Psoas muscle (tissue), 8 donors: Measurements from ENCODE around the gene SLC23A2. TPM values are rescaled to one million over a fixed set of nuclear protein-coding genes. Genes with fewer than 3 reads are reported as not detected.

ENCODE experiments used
- ATAC-seq, 4 donors: fragments of 200-7000 bp; cut with Tn5 transposase; one replicate each; pipeline ENCODE4 v1.9.1; 2020; ENCODE audit warnings: moderate library complexity in 3 of 4, mild to moderate bottlenecking in 2 of 4
- DNase-seq, 2 donors: peaks; one replicate each; pipeline ENCODE4 v3.0.0-alpha.2; 2020
- H3K27ac ChIP-seq: fragments of 200-600 bp; one replicate; pipeline ENCODE4 v1.8.0; 2022
- H3K27me3 ChIP-seq, 3 donors: fragments of 200-600 bp in 1 of 3; one replicate each; pipeline versions ENCODE4 v1.6.1 to v1.8.0; 2013 to 2022; ENCODE audit warnings: low read length in 2 of 3, mild to moderate bottlenecking in 2 of 3, moderate library complexity in 1 of 3; ENCODE audit not compliant: insufficient read depth in 3 of 3
- H3K36me3 ChIP-seq, 2 donors: fragments of 200-600 bp in 1 of 2; one replicate each; pipeline versions ENCODE4 v1.6.1 to v1.8.0; 2013 to 2022; ENCODE audit warnings: low read depth in 1 of 2, mild to moderate bottlenecking in 1 of 2, moderate library complexity in 1 of 2; ENCODE audit not compliant: insufficient read depth in 1 of 2
- H3K4me1 ChIP-seq: fragments of 200-600 bp; one replicate; pipeline ENCODE4 v1.8.0; 2022
- H3K4me3 ChIP-seq: fragments of 200-600 bp; one replicate; pipeline ENCODE4 v1.8.0; 2022; ENCODE audit warnings: mild to moderate bottlenecking
- H3K9me3 ChIP-seq: fragments of 200-600 bp; one replicate; pipeline ENCODE4 v1.8.0; 2022
- CTCF ChIP-seq: fragments of 200-600 bp; IDR thresholded peaks from one replicate; pipeline ENCODE4 v1.8.0; 2022; ENCODE audit warnings: antibody characterized with exemption
- WGBS, 3 donors: extraction: QIAGEN DNeasy Blood & Tissue Kit; methylation state at CpG; one replicate each; pipeline versions ENCODE4 v1.1.6 to v1.1.7; 2013; 5-methylcytosine and 5-hydroxymethylcytosine counted together
- intact Hi-C, 2 donors: fragments of 100-400 bp; cut with DNase I; formaldehyde crosslinking; loops; one replicate each; pipeline versions ENCODE4 v1.11.0 to v1.14.2; 2022
- polyA plus RNA-seq, 3 donors: library from polyadenylated mRNA; stranded (reverse); fragments of 200-250 nt; gene quantifications; one replicate each; pipeline ENCODE4 v1.2.3, GENCODE V29; 2013
- total RNA-seq, 4 donors: library from RNA; stranded (reverse); fragmentation: NEBNext Ultra II Directional in 2 of 4; extraction: Animal tissue kit (Norgen Biotek cat#: 25700) in 2 of 4; gene quantifications; one replicate each; pipeline versions ENCODE4 v1.2.1 to v1.2.4, GENCODE V29; 2021 to 2023
- donor health status: healthy with polysubstance abuse.
- donor health status: DM: no; HTN: no; CAD: no; lungs with moderate emphysema.
- donor health status: Bipolar disorder and iron deficiency.
- donor health status: healthy.
- donor health status: DM: yes; HTN: yes; CAD: no.
- donor health status: DM: no; HTN: no; CAD: no.
- donor health status: DM: no; HTN: no; CAD: no.
- donor health status: DM: yes; HTN: yes; CAD: no.

Gene SLC23A2
- total and polyA plus RNA-seq, 7 donors: 0.87 to 4.9 (median 3.4) TPM

- Histone ChIP-seq H3K9me3 (no peaks in the 10 kb centered on the region), H3K27ac (no peak overlapping the region), H3K27me3 (no peaks in the 10 kb centered on the region), H3K36me3 (peaks cover 0 to 9% of the 10 kb centered on the region in 2 donors), H3K4me1 (no peaks in the 10 kb centered on the region), H3K4me3 (no peak overlapping the region)
- DNase-seq (no peak), ATAC-seq (no peak)
- 75 to 91% (median 89%) methylated on average over 6 of the region's 6 CpGs for WGBS, 3 donors
- no peak for TF ChIP-seq CTCF
- intact Hi-C loops: no loop called here
Observed at GRCh38 chr20:4936392-4936850, 64.9 kb downstream of the SLC23A2 start.

- intact Hi-C loops: no loop called here
- no peak for ATAC-seq
- 90 to 97% (median 94%) methylated on average over 2 of the region's 2 CpGs for WGBS, 3 donors
- Histone ChIP-seq H3K36me3 (peaks cover 0 to 12% of the 10 kb centered on the region in 2 donors), H3K4me3 (no peak overlapping the region), H3K27me3 (no peaks in the 10 kb centered on the region), H3K27ac (no peak overlapping the region), H3K4me1 (no peaks in the 10 kb centered on the region), H3K9me3 (no peaks in the 10 kb centered on the region)
- no peak for DNase-seq
- no peak for TF ChIP-seq CTCF
Observed at GRCh38 chr20:4932061-4932460, 69.2 kb downstream of the SLC23A2 start.

GRCh38 chr20:4929686-4930397, 71.5 kb downstream of the SLC23A2 start:
- intact Hi-C loops: no loop called here
- no peaks in the 10 kb centered on the region for H3K9me3 ChIP-seq
- H3K36me3 ChIP-seq: peaks cover 0 to 12% of the 10 kb centered on the region in 2 donors
- no peak for DNase-seq
- H3K27me3 ChIP-seq: no peaks in the 10 kb centered on the region
- no peaks in the 10 kb centered on the region for H3K4me1 ChIP-seq
- no peak for ATAC-seq
- no peak overlapping the region for H3K4me3 ChIP-seq
- TF ChIP-seq CTCF: no peak
- H3K27ac ChIP-seq: no peak overlapping the region
- 90 to 92% (median 91%) methylated on average over 5 of the region's 5 CpGs for WGBS, 3 donors

GRCh38 chr20:4926531-4927156, 74.7 kb downstream of the SLC23A2 start:
- Histone ChIP-seq H3K27ac (no peak overlapping the region), H3K27me3 (no peaks in the 10 kb centered on the region), H3K36me3 (peaks cover 0 to 3% of the 10 kb centered on the region in 2 donors), H3K9me3 (no peaks in the 10 kb centered on the region), H3K4me1 (no peaks in the 10 kb centered on the region), H3K4me3 (no peak overlapping the region)
- TF ChIP-seq CTCF: no peak
- no peak for DNase-seq
- WGBS, 3 donors: 82 to 84% (median 83%) methylated on average over 6 of the region's 6 CpGs
- ATAC-seq: no peak
- intact Hi-C loops: no loop called here
